ENCODE measurements around the gene UMODL1.
"Not testable (repeated sequence)": the region's sequence is repeated elsewhere in the genome, so short reads cannot be mapped to it uniquely, and the experiment has no call there.

UMODL1 gene

GRCh38 chr21:42112857-42113256, 41.7 kb downstream of the UMODL1 start:
- no peak for DNase-seq (ENCODE audit: low spot score)

DNA sequence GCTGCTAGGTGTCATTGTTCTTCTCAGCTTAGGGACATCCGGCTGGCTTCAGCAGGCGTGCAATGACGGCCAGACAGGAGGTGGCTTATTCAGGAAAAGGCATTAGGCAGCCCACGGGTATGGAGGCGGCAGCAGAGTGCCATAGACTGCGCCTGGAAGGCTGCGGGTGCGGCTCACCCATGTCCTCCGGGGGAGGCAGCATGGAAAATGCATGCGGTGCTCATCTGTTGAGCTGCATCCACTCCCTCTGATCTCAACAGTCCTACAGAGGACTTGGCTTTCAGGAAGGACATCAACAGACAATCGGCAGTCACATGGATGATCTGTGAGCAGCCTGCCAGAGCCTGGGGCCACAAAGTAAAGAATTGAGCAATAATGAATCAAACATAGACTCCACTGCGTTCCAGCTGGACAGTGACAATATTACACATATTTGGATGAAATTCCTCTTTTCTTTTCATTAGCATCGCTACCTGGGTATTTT, 42.9 kb downstream of the UMODL1 start:
- DNase-seq (ENCODE audit: low spot score) = no peak

DNA sequence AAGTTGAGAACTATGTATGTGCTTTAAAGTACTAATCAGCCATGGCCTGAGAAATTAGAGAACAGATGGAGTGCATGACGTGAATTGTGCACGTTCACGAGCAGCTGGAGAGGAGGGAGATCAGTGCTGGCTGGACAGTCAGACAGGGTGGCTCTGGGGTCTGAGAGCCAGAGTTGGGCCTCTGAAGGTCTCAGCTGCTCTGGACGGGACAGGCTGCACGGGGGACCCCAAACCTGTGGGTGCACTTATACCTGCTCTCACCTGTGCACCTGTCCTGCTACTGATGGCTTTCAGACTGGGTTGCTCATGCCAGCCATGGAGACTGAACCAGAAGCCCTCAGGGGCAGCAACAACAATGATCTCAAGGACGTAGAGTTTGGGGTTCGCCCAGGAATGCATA, 43.5 kb downstream of the UMODL1 start:
- DNase-seq (ENCODE audit: low spot score) = no peak

GRCh38 chr21:42115136-42115683, 44.1 kb downstream of the UMODL1 start:
- DNase-seq (ENCODE audit: low spot score) = no peak

- not testable (repeated sequence) for DNase-seq (ENCODE audit: low spot score)
Observed at GRCh38 chr21:42116551-42116950, 45.4 kb downstream of the UMODL1 start.

- DNase-seq (ENCODE audit: low spot score) = peak; percentile 71
Observed at GRCh38 chr21:42117229-42117966, 46.3 kb downstream of the UMODL1 start.

DNA sequence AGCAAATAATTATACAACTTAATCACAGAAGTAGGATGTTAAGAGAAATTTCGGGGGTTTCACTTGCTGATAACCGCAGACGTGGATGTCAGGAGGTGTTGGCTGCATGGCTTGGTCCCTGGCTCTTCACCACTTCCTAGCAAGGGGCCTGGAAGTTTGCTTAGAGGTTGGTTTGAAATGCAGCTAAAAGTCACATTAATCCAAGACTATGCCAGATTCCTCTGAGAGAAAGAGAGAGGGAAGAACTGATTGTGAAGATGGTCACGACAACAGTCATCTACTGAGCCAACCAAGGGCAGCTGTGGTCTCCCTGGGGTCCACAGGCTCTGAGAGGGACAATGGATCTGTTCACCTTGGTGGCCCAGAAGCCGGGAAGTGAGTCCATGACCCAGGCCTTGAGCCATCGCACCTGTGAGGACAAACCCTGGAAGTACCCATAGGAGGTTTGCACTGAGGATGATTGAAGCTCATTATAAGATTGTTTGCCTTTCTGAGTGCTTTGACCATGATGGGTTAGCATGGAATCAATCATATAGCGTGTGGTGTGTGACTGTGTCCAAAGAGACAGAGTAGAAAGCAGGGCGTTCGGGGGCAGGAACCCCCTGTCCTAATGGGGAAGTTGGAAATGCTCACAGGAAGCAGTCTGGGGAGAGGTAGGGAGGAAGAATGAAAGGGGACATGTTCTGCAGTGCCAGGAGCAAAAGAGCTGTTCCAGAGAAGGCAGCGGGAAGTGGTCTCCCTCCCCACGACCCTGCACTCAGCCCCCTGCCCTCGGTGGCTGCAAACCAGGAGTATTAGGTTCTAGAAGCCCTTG, 47.1 kb downstream of the UMODL1 start:
- no peak for DNase-seq (ENCODE audit: low spot score)

GRCh38 chr21:42118901-42119300, 47.8 kb downstream of the UMODL1 start:
- DNase-seq (ENCODE audit: low spot score) = no peak

DNA sequence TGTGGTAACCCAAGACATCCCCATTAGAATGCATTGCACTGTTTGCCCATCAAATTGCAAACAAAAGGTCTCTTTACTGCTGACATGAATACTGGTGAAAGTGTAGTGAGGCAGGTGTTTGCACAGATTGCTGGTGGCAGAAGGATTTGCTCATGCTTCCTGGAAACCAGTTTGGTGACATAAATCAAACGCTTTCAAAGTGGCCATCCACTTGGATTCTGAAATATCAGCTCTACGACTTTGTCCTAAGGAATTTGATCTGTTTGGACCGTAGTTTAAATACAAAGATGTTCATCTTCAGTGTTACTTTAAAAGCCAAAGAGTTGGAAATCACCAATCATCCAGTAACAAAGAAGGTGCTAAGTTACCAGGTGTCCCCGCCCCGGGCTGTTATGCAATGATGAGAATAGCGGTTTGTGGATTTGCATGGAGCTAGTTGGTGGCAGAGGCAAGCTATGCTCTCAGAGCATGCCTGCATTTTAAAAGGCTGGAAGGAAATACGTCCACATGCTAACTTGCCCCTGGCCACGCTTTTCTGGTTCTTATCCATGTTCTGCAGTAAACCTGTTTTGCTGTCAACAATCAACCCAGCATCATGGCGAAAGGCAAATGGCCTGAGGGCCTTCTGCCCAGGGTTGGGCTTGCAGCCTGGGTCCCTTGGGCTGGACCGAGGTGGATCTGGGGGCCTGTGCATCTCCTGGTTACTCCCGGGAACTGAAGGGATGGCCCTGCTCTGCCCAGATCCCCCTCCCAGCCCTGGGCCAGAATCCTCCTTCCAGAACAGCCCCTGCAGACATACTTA, 49.2 kb downstream of the UMODL1 start:
- peak; percentile 78 for DNase-seq (ENCODE audit: low spot score)

- no peak for DNase-seq (ENCODE audit: low spot score)
Observed at GRCh38 chr21:42120903-42121535, 49.9 kb downstream of the UMODL1 start.

- no peak for DNase-seq (ENCODE audit: low spot score)
Observed at GRCh38 chr21:42121794-42122193, 50.7 kb downstream of the UMODL1 start.

DNA sequence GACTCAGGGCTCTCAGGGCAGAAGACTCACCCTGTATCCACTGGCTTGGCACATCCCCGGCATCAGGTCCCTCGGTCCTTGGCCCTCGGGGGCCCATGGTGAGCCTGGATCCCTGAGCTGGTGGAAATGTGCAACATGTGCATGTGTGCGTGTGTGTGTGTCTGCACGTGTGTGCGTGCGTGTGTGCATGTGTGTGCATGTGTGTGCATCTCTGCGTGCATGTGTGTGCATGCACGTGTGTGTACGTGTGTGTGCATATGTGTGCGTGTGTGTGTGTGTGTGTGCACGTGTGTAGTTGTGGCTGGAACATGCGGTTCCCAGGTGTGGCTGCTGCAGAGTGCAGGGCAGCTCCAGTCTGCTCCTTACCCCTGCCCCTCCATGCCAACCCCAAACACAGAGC, 51.3 kb downstream of the UMODL1 start:
- no peak for DNase-seq (ENCODE audit: low spot score)

DNA sequence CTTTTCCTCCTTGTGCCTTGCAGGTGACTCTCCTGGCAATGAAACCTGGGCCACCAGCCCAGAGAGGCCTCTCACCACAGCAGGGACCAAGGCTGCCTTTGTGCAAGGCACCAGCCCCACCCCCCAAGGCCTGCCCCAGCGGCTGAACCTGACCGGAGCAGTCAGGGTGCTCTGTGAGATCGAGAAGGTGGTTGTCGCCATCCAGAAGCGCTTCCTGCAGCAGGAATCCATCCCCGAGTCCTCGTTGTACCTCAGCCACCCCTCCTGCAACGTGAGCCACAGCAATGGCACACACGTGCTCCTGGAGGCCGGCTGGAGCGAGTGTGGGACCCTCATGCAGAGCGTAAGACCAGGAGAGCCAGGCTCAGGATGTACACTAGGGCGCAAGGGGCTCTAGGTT, 51.7 kb downstream of the UMODL1 start:
- no peak for DNase-seq (ENCODE audit: low spot score)

DNA sequence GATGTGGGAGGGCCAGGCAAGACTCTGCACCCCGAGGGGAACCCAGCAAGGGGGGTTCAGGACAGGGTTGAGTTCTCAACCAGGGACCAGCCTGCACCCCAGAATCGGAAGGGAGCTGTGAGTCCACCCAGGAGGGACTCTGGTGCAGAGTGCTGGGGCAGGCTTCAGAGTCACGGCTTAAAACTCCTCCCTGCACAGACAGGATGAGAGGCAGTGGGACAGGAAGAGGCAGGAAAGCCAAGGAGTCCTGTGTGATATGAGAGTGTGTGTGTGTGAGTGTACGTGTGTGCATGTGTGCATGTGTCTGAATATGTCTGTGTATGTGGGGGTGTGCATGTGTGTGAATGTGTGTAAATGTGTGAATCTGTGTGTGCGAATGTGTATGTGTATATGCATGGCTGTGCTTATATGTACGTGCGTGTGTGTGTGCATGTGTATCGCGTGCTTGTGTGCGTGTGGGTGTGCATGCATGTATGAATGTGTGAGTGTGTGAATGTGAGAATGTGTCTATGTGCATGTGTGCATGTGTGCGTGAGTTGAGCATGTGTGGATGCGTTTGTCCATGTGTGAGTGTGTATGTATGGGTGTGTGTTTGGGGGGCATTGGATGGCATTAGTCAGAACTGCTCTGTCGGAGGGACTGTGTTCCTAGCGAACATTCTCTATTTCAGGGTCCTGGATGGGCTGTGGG, 52.2 kb downstream of the UMODL1 start:
- no peak for DNase-seq (ENCODE audit: low spot score)

GRCh38 chr21:42124081-42124480, 53.0 kb downstream of the UMODL1 start:
- no peak for DNase-seq (ENCODE audit: low spot score)

GRCh38 chr21:42124826-42125570, 53.9 kb downstream of the UMODL1 start:
- DNase-seq (ENCODE audit: low spot score) = no peak

DNA sequence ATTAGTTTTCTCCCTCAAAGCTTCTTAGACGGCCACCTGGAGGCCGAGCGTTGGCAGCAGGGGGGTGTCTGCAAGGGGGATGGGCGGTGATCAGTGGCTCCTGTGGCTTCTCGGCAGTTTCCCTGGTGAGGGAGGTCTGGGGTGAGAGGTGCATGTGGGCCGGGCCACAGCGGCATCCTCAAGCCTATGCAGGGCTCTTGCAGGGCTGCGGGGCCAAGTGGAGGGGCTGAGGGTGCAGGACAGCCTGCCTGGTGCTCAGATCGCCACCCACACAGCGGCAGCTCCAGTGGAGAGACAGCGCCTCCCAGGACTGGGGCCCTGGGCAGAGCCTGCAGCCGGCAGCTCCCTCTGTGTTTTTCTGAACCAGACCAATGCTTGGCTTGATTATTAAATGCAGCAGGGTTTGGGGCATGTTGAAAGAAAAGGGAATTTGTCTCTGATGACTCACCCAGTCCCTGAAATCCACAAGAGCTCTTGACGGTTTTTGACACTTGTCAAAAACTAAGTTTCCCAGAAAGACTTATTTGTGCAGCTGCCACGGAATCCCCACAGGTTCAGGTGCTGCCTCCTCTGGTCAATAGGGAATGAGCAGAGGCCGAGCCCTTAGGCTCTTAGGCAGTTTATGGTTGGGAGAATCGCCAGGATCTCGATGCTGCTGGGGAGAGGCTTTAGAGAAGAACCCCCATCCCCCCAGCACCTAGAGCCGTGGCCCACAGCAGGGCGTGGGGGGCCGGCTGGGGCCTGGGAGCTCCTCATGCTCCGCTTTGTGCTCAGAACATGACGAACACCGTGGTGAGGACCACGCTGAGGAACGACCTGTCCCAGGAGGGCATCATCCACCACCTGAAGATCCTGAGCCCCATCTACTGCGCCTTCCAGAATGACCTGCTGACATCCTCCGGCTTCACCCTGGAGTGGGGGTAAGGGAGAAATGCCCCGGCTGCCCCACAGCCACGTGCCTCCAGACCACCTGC, 54.7 kb downstream of the UMODL1 start:
- DNase-seq (ENCODE audit: low spot score) = peak; percentile 34

GRCh38 chr21:42127164-42128150, 56.3 kb downstream of the UMODL1 start:
- no peak for DNase-seq (ENCODE audit: low spot score)

Data from SW480 (cell line).